SH-SY5Y (cell line): ENCODE results near the gene SUCO.

Source experiments
- GATA2 ChIP-seq: IDR thresholded peaks from 2 replicates; pipeline ENCODE4 v1.6.1; 2011; ENCODE audit warnings: mild to moderate bottlenecking, low read depth, low read length
- GATA3 ChIP-seq: IDR thresholded peaks from 2 replicates; pipeline ENCODE4 v1.6.1; 2011; ENCODE audit warnings: low read depth, mild to moderate bottlenecking, low read length, moderate library complexity

DNA sequence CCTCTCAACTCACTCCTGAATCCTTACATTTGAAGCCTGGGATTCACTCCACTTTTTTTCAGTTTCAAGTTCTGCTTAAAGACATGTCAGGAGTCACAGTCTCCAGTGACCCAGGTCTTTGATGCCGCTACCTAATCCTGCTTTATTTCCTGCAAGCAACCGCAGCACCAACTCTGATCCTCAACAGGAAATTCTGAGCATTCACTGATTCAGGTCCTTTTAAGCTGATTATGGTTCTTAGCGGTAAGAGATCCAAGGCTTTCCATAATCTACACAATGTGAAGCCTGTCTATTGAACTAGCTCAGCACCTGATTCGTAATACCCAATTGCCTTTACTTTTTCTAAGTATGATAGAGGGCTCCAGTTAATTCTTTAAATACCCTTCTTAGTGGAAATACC, 45.4 kb upstream of the SUCO start:
- TF ChIP-seq GATA3, result no peak
- TF ChIP-seq GATA2, result no peak
